SW480 (cell line): Measurements from ENCODE around the gene KCNMB4.

Source experiments
- DNase-seq: peaks from one replicate; pipeline ENCODE4 v3.0.0-alpha.2; 2016; ENCODE audit warnings: low spot score

Gene KCNMB4

DNA sequence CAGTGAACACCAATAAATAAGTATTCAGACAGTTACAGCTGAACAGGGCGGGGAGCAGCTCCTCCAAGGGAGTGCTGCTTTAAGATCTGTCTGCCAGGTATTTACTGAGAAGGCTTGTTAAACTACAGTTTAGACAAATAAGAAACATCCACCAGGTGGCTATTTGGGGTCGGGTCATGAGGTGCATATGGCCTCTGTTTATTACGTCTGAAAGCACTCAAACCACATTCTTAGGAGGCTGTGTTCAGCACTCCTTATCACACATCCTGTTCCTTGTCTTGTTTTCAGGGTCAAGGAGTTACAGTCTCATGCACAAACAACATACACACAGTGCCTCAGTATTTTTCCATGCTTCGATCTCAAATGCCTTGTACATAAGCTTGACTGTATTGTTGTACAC is 78.8 kb downstream of the KCNMB4 start:
- no peak for DNase-seq

DNA sequence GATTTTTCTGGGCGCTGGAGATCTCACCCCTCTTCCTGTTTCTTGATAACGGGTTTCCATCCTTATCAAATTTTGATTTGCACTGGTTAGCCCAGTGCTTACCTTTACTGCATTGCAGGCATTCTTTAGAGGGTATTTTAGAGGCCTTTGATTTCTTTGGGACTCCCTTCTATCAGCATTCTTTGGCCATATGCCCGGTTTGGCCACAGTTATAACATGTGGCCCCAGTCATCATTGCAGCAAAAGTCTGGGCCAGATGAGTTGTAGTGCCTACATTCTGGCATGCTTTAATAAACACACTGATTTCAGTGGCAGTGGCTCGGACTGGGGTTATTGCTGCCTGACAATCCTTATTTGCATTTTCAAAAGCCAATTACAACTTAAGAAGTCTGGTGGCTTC is 82.3 kb downstream of the KCNMB4 start:
- no peak for DNase-seq

GRCh38 chr12:70449074-70449752 is 83.1 kb downstream of the KCNMB4 start:
- DNase-seq: peak; percentile 63

DNA sequence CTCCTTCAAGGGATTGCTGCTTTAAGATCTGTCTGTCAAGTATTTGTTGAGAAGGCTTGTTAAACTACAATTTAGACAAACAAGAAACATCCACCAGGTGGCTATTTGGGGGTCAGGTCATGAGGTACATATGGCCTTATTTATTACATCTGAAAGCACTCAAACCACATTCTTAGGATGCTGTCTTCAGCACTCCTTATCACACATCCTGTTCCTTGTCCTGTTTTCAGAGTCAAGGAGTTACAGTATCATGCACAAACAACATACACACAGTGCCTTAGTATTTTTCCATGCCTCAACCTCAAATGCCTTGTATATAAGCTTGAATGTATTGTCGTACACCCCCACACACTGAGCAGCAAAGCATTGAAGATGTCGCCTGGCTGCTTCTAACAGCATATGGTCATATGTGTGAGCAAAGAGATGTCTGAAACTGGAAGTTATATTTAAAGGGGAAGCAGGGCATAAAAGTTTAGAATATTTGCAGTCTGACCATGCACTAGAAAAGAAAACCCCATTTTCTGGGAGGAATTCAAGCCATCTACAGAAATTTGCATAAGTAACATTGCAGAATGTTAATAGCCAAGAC is 83.8 kb downstream of the KCNMB4 start:
- DNase-seq: no peak

- DNase-seq: no peak
Measured at GRCh38 chr12:70451528-70451927, 85.4 kb downstream of the KCNMB4 start.

DNA sequence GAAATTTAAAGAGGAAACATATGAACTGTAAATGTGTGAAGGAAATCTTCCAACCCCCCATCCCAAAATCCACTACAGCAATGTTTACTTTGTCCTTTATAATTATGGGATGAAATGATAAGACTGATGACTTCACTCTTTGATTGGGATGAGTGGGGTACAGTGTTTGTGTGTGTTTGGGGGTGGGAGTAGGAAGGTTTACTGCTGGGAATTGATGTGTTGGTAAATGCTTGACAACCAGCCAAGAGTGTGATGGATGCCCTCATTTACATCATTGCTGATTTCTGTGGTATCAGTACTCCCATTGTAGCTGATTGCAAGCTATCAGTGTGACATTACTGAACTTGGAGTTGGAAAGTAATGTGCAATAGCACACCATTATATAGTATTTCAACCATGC is 90.9 kb downstream of the KCNMB4 start:
- DNase-seq: no peak

DNA sequence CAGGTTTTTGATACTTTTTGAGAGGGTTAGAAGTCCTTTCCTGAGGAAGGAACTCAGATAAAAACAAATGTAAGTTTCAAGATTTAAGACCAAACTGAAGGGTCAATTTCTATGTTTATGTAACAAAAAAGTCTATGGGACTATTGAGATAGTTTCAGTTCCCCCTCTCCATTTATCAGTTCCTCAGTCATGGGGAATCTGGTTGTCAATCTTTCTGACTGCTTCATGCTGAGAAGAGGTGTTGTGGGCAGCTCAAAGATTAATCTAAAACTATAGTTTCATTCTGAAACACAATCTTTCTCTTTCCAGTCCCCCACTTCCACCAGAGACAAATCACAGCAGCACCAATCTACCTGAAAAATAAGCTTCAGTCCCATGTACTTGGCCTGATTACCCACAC is 93.7 kb downstream of the KCNMB4 start:
- DNase-seq: no peak

DNA sequence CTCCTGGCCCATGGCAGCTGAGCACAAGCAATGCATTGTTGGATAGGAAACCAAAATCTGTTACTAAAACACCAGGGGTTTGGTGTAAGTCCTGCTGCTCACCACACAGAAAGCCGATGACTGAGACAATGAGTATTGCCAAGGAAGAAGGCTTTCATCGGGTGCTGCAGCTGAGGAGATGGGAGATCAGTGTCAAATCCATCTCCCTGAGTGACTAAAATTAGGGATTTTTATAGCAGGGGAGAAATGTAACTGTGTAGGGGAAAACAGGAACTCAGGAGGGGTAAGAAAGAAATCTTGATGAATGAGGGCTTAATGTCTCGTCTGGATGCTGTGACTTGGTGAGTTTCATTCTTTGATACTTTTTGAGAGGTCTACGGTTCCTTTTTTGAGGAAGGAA is 97.9 kb downstream of the KCNMB4 start:
- no peak for DNase-seq

DNA sequence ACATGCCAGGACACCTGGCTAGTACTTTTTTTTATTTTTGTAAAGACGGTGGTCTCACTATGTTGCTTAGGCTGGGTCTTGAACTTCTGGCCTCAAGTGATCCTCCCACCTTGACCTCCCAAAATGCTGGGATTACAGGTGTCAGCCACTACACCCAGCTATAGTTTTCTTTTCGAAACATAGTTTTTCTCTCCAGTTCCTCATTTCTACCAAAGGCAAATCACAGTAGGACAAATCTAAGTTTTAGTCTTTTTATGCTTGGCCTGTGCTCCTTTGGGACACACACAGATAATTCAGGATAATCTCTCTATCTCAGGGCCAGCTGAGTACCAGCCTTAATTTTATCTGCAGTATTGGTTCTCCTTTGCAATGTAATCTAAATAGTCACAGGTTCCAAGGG is 100.7 kb downstream of the KCNMB4 start:
- no peak for DNase-seq

- DNase-seq: no peak
Measured at GRCh38 chr12:70467476-70467875, 101.4 kb downstream of the KCNMB4 start.

GRCh38 chr12:70467918-70468733 is 102.0 kb downstream of the KCNMB4 start:
- no peak for DNase-seq

DNA sequence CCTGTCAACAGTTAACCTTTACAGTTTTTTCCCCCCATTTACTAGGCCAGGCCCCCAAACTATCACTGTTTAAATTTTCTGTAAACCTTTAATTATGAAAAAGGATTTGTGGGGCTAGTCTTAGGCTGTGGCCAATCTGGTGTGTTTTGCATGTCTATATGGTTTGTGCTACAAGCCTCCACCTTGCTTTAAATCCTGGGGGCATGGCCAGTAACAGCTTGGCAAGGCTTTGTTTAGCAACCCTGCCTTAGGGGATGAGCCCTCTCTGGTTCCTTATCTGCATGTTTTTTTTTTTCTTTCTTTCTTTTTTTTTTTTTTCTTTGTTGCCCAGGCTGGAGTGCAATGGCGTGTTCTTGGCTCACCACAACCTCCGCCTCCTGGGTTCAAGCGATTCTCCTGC is 102.7 kb downstream of the KCNMB4 start:
- no peak for DNase-seq

DNA sequence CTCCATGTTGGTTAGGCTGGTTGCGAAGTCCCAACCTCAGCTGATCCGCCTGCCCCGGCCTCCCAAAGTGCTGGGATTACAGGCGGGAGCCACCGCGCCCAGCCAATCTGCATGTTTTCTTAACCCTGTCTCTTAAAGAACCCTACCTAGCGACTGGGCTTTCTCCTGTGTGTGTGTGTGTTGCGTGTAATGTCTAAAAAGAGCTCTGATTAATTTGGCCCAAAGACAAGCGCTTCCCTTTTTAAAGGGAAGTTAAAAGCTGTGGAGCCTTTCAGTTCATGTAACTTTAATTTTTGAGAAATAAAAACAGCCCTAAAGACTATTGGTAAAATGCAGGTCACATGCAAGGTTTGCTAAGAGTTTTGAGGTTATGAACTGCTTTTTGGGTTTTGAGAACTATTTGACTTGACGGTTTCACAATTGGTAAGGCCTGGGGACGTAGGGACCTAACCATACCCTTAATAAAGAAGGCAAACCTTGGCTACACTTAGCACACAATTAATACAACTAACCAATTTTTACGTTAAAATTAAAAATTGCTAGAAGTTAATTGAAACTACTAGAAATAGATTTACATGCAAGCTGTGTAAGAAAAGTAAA is 103.2 kb downstream of the KCNMB4 start:
- DNase-seq: no peak

- DNase-seq: no peak
Measured at GRCh38 chr12:70482764-70483163, 116.7 kb downstream of the KCNMB4 start.
